GM19193 (cell line): ENCODE data around the gene DNAAF5.

Source experiments
- POLR2A ChIP-seq: IDR thresholded peaks from 4 replicates; pipeline ENCODE4 v1.6.1; 2011; ENCODE audit not compliant: insufficient read depth, insufficient read length; ENCODE audit errors: extremely low read depth

Gene DNAAF5

DNA sequence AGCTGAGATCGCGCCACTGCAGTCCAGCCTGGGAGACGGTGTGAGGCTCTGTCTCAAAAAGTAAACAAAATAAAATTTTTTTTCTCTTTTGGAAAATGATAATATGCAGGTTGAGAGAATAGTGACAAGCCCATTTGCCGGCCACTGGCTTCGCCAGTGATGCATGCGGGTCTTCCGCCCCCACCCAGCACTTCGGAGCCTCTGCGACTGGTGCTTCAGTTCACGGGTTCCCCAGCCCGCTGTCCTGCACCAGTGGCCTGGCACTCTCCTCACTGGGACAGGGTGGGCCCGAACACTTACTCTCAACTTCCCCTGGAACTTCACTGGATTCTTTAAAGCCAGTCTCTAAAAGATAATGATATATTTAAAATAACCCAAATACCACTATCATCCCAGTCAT is 108.5 kb downstream of the DNAAF5 start:
- no peak for TF ChIP-seq POLR2A

DNA sequence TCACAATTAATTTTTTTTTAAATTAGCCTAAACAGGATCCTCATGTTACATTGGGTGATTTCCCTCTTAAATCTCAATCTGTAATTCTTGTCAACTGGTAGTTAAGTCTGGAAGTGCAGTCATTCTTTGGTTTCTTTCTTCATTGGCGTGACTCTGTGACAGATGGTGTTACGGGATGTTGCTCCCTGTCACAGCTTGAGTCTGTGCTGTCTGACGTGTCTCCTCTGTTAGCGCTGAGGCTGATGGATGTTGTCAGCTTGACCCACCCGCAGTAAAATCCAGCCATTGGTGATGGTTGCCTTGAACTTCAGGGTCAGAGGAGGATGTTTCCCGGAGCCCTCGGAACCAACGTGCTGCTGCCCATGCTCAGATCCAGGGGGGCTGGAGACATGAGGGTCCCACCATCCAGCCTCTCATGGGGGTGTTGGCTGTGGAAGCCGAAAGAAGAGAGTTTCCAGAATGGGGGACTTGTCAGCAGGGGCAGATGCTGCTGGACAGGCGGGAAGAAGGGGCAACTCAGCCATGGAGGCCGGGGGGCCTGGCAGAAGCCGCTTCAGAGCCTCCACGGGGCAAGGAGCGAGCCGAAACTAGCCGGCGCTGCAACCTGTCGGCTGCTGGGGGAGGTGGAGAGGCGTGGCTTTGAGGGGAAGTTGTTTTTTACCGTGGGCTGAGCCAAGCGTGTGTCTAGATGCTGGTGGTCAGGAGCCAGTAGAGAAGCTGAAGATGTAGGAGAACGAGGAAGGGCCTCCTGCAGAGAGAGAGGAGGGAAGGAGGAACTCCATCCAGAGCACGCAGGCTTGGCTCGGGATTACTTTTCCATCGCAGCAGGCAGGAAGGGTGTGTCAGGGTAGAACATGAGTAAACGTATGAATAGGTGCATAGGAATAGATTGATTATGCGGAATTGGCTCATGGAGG is 109.2 kb downstream of the DNAAF5 start:
- no peak for TF ChIP-seq POLR2A
